Measurements from ENCODE around the gene NMT1.
"Not testable (repeated sequence)": the region's sequence is repeated elsewhere in the genome, so short reads cannot be mapped to it uniquely, and the experiment has no call there.

Gene NMT1

DNA sequence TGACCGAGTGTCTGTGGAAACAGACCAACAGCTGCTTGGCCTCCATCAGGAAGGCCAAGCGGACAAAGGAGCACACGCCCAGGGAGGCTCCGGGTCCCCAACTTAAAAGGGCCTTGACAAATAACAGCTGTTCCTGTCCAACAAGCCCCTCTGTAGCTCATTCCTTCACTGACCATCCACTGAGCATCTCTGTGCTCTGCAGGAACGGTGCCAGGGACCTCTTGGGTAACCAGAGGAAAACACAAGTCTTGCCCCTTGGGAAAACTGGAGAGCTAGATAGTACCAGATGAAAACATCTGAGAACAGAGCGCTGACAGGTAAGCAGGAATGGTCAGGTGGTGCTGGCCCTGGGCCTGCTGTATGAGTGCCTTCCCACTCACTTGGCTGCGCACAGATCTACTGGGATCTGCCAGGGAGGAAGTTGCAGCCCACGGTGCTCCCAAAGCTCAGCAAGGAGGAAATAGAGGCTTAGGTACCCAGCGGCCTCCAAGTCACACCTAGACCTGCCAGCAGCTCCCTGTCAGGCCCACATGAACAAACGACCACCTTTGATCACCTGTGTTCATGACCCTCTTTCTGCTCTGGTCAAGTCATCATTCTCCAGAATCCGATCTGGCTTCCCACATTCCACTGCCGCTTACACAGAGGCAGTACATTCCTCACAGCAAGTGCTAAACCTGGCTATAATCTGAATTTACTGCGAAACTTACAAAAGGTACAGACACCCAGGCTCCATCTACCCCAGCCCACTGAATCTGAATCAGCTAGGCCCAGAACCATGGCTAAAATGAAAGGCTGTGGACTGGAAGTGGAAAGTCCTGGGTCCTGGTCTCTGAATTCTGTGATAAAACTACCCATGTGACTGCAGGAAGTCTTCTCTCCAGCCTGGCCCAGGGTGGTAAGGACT is 22.1 kb upstream of the NMT1 start:
- no peak for DNase-seq (ENCODE audit: low spot score)

DNA sequence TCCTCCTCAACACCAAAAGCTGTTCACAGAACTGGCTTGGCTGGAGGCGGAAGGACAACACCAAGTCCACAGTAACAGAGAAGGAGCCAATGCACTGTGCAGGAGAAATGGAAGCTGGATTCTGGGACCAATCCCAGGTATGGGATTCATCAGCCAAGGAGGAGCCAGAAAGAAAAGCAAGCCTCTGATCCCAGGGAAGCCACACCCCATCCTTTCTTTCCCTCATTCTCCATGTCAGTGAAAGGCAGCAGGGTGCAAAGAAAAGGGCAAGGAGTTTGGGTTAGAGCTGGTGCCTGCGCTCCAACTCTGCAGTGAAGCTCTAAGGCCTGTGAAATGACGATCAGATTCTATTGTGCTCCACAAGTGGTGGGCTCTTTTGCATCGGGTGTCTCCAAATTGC is 20.7 kb upstream of the NMT1 start:
- no peak for DNase-seq (ENCODE audit: low spot score)

DNA sequence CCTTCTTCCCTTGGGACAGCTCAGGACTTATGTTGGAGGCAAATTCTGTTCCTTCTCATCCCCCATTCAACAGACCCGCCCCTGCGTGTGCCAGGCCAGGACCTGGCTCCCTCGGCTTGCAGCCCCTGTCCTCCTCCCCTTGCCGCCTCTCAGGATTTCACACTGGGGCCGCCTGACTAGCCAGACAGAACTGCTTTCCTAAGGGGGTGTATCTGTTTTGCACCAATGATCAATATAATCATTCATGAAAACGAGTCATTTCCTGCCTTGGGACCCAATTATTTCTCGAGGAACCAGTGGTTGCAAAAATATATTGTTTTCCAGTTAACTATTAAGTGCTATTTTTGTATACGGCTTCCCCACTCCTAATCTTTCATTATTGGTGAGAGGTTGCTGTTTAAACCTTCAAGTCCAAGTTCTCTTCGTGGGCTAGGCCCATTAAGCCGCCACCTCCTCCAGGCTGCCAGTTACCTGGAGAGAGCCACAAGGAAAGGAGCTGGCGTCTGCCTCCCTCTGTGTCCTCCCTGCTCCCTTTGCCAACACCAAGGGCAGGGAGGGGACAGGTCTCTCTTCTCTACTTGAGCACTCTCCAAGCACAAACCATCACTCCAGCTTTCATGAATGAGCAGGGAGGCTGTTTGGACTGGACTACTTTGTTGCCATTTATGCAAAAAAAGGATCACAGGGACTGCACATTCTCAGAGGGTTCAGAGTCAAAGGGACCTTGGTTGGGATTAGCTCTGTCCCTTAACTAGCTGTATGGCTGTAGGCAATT is 18.6 kb upstream of the NMT1 start:
- no peak for DNase-seq (ENCODE audit: low spot score)

DNA sequence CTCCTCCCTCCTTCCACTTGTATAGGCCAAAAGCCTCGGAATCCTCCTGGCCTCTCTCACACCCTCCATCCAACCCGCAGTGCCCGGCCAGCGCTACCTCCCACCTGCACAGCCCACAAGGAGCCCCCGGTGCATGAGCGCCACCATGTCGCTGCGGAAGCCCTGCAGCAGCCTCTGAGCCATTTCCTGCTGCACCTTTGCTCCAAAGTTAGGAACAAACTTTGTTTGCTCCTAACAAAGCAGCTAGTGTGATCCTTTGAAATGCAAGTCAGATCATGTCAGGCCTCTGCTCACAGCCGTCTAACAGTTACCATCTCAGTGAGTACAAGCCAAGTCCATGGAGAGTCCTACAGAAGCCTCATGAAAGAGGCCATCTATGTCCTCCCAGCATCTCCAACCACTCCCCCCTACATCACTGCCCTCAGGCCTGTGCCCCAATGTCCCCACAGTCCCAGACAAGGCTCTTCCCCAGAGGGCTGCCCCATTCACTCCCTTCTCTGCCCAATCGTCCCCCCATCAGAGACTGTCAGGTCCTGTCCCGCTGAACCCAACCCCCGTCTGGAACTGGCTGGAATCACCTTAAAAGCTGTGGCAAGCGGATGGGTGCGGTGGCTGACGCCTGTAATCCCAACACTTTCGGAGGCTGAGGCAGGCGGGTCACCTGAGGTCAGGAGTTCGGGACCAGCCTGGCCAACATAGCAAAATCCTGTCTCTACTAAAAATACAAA is 17.1 kb upstream of the NMT1 start:
- no peak for DNase-seq (ENCODE audit: low spot score)

DNA sequence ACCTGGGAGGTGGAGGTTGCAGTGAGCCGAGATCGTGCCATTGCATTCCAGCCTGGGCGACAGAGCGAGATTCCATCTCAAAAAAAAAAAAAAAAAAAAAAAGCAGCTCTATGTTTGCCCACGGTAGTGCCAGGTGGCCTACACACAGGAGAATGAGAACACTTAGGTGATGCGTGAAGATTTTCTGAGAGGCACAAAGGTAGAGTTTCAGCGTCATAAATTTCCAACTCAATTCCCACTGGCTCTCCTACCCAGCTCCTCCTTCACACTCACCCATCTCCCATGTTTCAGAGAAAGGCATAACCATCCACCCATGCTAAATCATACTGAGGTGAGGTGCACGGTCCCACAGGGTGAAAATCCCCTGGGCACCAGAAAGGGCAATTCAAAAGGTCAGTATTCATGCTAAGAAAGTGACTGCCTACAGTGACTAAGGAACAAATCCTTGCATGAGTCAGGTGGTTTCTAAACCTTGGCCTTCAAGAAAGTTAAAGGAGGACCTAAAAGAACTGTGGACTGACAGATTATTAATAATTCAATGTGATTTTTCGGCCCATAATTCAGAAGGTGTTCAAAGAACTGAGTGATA is 14.5 kb upstream of the NMT1 start:
- DNase-seq (ENCODE audit: low spot score) = no peak

DNA sequence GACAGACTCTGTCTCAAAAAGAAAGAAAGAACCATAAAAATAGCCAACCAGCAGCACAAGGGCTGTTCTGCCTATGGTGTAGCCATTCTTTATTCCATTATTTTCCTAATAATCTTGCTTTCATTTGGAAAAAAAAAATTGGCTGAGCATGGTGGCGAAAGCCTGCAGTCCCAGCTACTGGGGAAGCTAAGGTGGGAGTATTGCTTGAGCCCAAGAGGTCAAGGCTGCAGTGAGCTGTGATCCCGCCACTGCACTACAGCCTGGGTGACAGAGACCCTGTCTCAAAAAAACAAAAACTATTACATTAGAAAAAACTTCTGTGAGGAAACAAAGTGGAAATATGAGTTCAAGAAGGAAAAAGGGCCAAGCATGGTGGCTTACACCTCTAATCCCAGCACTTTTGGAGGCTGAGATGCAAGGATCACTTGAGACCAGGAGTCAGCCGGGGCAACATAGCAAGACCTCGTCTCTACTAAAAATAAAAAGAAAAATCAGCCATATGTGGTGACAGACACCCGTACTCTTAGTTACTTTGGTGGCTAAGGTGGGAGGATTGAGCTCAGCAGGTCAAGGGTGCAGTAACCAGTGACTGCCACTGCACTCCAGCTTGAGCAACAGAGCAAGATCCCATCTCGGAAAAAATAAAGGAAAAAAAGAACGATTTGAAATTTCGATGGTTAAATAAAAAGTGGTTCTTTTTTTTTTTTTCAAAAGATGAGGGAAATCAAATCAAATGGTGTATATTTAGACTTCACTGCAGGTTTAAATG is 12.1 kb upstream of the NMT1 start:
- no peak for DNase-seq (ENCODE audit: low spot score)

DNA sequence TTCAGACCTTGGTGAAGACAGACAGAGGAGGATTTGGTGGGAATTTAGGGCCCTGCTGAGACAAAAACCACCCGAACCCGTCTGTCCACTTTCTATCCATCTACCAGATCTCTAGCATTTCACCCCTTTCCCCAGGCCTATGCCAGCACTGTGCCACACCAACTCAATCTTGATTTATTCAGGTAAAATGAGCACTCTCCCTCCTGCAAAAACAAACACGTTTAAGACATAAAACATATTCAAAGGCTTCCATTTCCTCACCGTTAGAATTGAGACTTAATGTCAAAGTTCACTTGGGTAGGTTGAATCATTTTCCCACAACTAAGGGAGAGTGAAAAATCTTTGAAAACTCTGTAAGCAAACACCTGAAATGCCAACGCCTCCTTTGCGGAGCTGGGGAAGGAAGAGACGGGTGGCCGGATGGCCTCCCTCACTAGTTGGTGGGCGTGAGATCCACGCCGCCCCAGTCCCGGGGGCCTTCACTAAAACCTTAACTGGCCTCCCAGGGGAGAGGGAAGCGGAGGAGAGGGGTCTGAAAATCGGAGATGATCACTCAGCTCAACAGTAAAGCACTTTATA is 10.5 kb upstream of the NMT1 start:
- DNase-seq (ENCODE audit: low spot score) = no peak

DNA sequence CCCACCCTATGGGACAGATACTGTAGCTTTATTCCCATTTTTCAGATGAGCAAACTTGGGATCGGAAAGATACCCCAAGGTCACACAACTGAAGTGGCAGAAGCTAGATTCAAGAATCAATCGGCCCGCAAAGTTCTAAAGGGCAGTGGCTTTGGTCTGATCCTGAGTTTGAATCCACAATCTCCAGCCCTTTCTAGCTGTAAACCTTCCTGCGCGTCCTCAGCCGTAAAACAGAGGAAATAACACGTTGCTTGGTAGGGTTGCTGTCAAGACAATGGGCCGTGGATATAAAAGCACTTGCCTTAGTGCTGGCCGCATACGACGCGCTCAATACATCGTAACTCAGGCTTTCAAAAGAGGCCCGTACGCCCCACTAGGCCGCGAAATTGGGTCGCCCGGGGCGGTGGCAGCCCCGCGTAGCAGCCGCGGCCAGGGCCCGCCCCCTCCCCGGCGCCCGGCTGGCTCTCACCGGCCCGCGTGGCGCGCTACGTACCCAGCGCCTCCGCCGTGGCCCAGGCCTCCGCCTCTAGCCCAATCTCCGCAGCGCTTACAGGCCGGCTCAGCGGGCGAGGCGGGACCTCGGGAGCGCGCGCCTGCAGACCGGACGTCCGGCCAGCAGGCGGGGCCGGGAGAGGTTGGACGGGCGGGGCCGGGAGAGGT is 9.9 kb upstream of the NMT1 start, which contains the start of gene DCAKD:
DCAKD (minus strand) TSS at position 573 of the 660 bp plus-strand sequence. CDS start 16,747 bp downstream, outside the sequence.
- DNase-seq (ENCODE audit: low spot score) = peak; percentile 90

DNA sequence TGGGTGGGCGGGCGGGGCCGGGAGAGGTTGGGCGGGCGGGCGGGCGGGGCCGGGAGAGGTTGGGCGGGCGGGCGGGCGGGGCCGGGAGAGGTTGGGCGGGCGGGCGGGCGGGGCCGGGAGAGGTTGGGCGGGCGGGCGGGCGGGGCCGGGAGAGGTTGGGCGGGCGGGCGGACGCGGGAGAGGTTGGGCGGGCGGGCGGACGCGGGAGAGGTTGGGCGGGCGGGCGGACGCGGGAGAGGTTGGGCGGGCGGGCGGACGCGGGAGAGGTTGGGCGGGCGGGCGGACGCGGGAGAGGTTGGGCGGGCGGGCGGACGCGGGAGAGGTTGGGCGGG is 9.4 kb upstream of the NMT1 start:
- not testable (repeated sequence) for DNase-seq (ENCODE audit: low spot score)

DNA sequence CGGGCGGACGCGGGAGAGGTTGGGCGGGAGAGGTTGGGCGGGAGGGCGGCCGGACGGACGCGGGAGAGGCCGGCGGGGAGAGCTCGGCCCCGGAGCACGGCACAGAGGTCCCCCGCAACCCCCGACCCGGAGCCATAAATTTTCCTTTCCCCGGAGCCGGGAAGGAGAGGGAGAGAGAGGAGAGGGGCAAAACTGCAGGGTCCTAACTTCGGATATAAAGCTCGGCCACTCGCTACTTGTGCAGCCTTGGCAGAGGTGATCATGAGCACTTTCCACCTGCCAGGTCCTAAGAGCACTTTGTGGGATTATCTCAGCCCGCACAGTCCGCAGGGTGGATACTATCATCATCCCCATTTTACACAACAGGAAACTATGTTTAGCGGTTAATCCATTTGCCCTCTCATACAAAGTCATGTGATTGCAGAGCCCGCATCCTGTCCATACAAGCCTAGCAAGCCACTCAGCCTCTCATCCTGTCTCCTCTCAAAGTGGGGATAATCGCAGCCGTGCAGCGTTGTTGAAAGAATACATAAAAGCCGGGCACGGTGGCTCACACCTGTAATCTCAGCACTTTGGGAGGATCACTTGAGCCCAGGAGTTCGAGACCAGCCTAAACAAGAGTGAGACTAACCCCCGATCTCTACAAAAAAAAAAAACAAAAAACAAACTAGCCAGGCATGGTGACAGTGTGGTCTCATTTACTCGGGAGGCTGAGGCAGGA is 8.9 kb upstream of the NMT1 start:
- DNase-seq (ENCODE audit: low spot score) = peak; percentile 43

DNA sequence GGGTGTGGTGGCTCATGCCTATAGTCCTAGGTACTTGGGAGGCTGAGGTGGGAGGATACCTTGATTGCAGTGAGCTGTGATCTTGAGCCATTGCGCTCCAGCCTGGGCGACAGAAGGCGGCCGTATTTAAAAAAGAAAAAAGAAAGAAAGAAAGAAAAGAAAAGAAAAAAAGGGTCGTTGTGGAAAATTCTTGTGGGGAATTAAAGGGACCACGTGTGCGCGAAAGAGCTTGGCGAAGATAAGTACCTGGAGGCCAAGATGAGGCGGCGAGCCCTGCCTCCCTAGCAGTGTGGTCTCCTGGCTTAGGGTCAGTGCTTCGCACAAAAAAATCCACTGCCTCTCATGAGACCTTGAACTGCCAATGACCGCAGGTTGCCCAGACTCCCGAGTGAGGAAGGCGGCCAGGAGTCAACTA is 728 bp upstream of the NMT1 start:
- no peak for DNase-seq (ENCODE audit: low spot score)

DNA sequence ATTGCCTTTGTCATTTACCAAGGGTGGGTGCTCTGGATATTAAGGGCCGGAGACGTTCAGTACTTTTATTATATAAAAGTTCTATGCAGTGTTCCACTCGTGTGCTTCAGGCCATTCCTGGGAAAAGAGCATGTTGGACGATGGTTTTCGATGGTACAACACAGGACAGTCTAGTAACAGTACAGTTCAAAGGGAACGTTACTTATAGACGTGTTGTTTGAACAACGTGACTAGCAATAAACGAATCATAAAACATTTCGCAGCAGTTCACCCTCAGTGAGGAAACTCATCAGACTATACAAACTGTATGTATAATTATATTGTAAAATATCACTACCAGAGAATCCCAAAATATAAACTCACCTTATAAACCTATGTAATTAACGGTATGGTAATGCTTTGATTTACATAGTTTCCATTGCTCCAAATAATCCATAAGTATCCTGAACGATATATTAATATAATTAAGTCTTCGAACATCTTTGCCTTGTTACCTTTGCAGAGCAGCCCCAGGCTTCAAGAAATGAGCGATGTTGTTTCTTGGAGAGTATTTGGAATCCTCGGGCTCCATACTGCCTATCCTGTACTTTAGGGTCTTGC is 589 bp downstream of the NMT1 start:
- no peak for DNase-seq (ENCODE audit: low spot score)

DNA sequence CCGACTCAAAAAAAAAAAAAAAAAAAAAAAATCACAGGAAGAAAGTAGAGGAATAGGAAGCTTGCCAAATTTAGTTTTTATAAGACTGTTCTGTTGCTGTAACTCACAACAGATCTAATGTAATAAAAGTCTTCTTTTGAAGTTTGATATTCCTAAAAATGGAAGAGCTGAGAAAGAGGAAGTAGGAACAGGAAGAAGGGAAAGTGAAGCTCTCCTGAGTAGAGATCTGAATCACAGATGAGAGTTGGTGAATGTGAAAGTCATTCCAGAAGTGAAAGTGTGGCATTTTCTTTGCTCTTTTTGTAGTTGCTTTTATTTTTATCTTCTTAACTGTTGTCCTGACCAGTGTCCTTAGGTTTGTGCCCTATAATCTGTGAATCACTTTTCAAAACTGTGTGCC is 2.1 kb downstream of the NMT1 start:
- no peak for DNase-seq (ENCODE audit: low spot score)

DNA sequence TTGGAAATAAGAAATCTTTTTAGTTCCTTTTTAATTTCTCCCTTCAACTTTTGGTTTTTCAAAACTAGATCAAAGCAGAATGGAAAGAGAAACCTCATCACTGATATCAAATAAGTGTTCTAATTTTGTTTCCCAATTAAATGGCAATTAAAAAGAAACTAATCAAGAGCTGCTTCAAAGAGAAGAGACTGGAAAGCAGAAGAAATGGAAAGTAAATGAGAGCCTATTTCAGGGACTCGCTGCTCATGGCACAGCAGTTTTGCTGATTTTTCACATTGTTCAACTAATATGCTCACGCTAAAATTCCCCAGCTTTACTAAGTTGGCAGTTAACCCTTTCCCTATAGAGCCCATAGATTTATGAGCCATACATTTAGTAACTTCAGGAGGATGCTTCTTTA is 6.5 kb downstream of the NMT1 start:
- no peak for DNase-seq (ENCODE audit: low spot score)

DNA sequence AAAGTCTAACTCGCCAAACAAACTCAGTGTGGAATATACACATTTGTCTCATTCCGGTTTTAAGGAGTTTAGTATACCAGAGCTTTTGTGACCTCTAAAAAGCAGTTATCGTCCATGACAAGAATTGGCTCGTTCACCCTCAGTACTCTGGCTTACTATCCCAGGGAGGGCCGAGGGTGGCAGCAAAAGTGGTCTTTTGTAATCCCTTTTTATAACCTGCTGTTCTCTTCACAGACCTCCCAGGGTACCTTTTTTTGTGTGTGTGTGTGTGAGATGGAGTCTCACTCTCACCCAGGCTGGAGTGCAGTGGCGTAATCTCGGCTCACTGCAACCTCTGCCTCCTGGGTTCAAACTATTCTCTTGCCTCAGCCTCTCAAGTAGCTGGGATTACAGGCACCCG is 8.9 kb downstream of the NMT1 start:
- DNase-seq (ENCODE audit: low spot score) = no peak

DNA sequence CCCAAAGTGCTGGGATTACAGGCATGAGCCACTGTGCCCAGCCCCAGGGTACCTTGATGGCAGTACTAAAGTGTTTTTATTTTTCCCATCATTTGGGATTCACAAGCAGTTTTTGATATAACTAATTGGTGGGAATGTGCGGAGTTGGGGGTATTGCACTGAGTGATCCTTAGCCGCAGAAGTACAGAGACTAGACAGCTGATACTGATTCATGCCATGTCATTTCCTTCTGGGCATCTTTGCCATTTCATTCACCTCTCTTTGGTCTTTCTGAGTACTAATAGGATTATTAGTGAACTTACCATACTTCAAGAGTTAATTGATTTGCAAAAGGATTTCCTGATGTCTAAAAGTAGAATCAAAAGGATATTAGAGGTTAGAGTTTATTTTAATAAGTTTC is 9.7 kb downstream of the NMT1 start:
- no peak for DNase-seq (ENCODE audit: low spot score)

DNA sequence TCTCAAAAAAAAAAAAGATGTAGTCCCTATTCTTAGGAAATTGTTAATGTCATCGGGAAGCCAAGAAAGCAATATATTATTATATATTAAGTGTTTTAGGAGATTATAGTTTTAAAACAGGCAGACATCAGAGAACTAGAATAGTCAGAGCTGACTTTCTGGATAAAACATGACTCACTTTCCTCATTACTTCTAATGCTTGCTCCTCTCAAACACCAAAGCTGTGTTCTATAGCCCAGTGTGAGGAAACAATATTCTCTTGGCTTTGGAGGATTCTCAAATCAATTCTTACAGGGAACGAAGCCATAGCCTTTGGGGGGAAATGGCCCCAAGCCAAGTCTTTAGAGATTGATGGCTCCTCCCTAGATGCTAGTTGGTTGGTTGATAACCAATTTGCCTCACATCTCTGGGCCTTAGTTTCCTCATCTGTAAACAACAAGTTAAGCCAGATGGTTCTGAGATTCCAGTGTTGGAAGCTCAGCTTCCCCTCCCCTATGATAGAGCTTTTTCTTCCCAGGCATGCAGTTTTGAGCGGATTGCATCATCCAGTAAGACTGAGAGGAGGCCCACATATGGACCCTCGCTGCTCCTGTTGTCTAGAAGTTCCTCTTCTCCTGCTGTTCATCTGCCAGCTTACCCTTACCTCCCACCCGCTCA is 12.4 kb downstream of the NMT1 start:
- DNase-seq (ENCODE audit: low spot score) = no peak

DNA sequence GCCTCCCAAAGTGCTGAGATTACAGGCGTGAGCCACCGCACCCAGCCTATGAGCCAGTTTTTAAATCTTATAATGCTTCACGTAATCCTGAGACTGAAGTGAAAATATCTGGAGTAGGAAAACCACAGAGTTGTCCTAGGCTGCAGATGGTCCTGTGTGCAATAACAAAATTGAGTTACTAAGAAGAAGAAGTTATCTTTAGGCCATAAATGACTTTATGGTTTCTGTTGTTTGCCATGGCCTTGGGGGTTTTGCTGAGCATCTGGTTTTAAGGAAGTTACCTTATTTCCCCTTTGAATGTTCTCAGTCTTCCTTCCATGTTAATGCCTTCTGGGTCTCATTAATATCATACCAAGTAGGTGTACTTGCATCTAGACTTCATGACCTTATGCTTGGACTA is 16.5 kb downstream of the NMT1 start:
- DNase-seq (ENCODE audit: low spot score) = no peak
